GM19238 (cell line): ENCODE data around the gene LIN7A.

Experiments used
- DNase-seq: peaks from one replicate; pipeline ENCODE4 v3.0.0; 2011; ENCODE audit warnings: low spot score; ENCODE audit not compliant: insufficient read length

The LIN7A gene

DNA sequence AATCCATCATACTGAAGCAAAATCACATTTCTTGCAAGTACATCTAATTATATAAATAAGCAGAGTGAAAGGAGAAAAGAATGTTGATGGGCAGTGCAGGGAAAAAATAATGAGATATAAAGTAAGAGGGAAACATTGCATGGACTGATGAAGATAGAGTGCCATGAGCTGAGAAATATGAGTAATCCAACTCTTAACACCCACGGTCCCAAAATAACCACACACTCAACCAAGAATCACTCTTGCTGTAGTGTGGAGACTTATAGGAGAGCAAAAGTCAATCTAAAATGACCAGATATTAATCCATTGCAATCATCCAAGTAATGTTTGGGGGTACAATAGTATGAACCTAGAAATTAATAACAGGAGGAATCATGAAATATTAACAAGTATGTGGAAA, 180.9 kb downstream of the LIN7A start:
- no peak for DNase-seq

DNA sequence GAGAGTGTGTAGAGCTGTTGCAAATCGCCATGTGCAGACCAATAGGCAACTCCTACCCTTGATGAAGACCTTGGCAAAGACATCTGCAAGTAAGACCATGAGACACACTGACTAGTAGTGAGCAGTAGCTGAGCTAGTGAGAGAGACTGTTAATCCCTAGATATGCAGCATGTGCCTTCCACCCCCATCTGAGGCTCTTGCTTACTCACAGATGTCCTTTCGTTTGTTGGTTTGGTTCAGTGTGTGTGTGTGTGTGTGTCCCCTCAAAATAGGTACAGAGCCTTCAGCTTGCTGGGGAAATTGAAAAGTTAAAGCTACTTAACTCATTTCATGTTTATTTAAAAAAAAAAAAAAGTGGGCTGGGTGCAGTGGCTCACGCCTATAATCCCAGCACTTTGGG, 183.5 kb downstream of the LIN7A start:
- no peak for DNase-seq

DNA sequence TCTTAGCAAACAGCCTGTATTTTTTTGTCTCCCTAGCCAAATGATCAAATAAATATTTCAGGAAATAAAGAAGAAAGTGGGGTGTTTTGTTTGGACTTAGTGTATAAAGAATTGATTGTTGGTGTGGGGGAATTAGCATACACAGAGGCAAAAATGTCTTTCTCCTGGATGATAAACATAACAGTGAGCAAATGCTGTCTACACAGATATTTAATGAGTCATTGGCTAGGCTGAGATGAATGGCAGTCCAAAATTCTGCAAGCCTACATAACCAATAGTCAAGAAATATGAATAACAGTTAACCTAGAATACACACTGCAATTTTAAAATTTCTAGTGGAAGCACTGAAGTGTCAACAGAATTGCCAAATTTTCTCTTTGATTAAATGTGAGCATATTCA, 185.3 kb downstream of the LIN7A start:
- DNase-seq: no peak

DNA sequence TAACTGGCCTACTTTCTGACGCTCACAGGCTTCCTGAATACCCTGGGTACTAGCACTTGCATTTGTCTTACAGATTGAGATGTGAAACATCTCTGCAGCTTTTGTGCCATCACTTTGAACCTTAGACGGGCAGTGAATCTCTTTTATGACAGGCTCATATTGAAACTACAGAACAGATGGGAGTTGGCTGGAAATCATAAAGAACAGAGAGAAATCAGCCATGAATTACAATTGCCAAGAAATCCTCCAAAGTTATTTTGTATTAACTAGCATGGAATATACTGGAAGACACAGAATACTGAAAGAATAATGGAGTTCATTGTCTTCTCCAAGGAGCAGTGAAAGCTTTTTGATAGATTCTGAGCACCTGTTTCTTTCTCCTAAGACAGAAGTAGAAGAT, 188.3 kb downstream of the LIN7A start:
- DNase-seq: no peak

DNA sequence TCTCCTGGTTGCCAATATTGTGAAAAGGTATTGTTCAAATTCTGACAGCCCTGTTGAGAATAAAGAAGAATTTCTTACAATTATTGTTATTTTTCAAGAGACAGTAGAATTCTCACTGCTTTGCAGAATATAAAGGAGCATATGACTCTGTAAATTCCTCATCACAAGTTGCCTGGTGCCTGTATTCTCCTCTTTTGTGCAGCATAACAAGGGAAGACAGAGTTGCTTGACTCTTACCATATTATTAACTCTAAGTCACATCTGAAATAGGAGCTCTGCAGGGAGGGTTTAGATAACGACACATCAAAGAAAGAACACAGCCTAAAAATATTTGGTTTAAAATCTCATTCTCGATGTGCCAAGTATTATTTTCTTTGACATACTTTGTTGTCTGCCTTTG, 189.9 kb downstream of the LIN7A start:
- no peak for DNase-seq

DNA sequence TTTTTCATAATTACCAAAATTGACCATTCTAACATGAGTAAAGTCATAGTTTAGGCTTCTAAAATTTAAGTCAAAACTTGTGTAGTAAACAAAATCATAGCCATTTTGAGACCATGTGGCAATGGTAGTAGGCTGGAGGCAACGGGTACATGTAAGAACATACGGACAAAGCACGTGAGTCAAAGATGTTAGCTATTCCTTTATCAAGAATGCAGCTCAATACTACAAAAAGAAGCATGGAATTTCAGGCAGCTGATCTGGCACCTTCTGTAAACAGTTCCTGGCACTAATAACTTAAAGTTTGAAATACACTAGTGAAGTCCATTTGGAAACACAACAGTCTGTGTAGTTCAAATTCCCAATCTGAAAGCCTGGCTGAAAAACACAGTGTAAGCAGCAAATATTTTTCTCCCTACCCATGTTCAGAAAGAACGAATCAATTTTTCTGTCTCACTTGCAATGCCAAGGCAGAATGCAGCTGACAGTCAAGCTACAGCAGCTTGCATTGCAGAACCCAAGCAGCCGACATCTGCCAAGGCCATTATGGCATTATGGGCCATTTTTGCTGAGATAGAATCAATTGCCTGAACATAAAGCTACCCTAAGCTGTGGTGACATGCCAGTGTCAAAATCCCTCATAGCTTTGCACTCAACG, 191.8 kb downstream of the LIN7A start:
- no peak for DNase-seq
